Endothelial cell of umbilical vein (primary cell): ENCODE measurements around the gene CAPG. TPM values are rescaled to one million over a fixed set of nuclear protein-coding genes. Genes with fewer than 3 reads are reported as not detected.

Experiments
- BruUV-seq: library from RNA; stranded (reverse); fragments of 400-500 nt; replicated peaks from 2 replicates; lab custom pipeline; 2021; lab: Mats Ljungman, UMichigan
- CTCF ChIA-PET: fragments of 300-600, 350-600 bp; sonication (Branson Sonifier 250); formaldehyde crosslinking; loops from one replicate; lab custom pipeline; 2021; ENCODE audit warnings: antibody characterized with exemption, inconsistent platforms; lab: Charles Lee
- POLR2A ChIA-PET: fragments of 300-600, 350-600 bp; sonication (Branson Sonifier 250); formaldehyde crosslinking; loops from one replicate; lab custom pipeline; 2021; ENCODE audit warnings: antibody characterized with exemption, inconsistent platforms; lab: Charles Lee
- DNase-seq: peaks from one replicate; pipeline ENCODE4 v3.0.0-alpha.2; 2011; ENCODE audit warnings: low read depth, low spot score
- FAIRE-seq: peaks from 2 replicates; lab custom pipeline; 2011; peaks lifted over from hg19 to GRCh38; lab: Jason Lieb, UNC
- H2AFZ ChIP-seq: 2 replicates; pipeline ENCODE4 v1.6.0; 2012; ENCODE audit warnings: low read depth, low read length, control low read depth, inconsistent platforms
- H3K27ac ChIP-seq: 2 replicates; pipeline ENCODE4 v1.5.1; 2011; ENCODE audit warnings: low read depth, mild to moderate bottlenecking, control low read depth, low read length, moderate library complexity; ENCODE audit not compliant: insufficient read depth
- H3K27me3 ChIP-seq, 2 experiments: 2 replicates each; pipeline versions ENCODE4 v1.6.0 to v1.6.1; 2011; ENCODE audit warnings: low read length in 2 of 2, mixed read lengths in 1 of 2; ENCODE audit not compliant: control insufficient read depth in 2 of 2, insufficient read depth in 2 of 2
- H3K36me3 ChIP-seq, 2 experiments: 2 replicates in 1 of 2; 3 replicates in 1 of 2; pipeline ENCODE4 v1.5.1; 2011; ENCODE audit warnings: low read length in 2 of 2, mild to moderate bottlenecking in 1 of 2, moderate library complexity in 1 of 2; ENCODE audit not compliant: control insufficient read depth in 2 of 2, insufficient read depth in 2 of 2; ENCODE audit errors: extremely low read depth in 1 of 2
- H3K4me1 ChIP-seq: 3 replicates; pipeline ENCODE4 v1.5.1; 2011; ENCODE audit warnings: mild to moderate bottlenecking, low read length; ENCODE audit not compliant: control insufficient read depth, insufficient read depth; ENCODE audit errors: extremely low read depth
- H3K4me2 ChIP-seq: 2 replicates; pipeline ENCODE4 v1.6.1; 2011; ENCODE audit warnings: low read length, control low read depth, mixed read lengths; ENCODE audit not compliant: insufficient read depth
- H3K4me3 ChIP-seq, 3 experiments: fragments of 200-600 bp in 1 of 3; sonication (generic), shearing (Covaris generic) in 1 of 3; replicated peaks in 1 of 3; 2 replicates each; pipeline ENCODE4 v1.5.1; 2011 to 2016; ENCODE audit warnings: control low read depth in 3 of 3, low read length in 3 of 3, mild to moderate bottlenecking in 2 of 3, inconsistent platforms in 1 of 3, low read depth in 1 of 3, moderate library complexity in 1 of 3; ENCODE audit not compliant: insufficient read depth in 1 of 3
- H3K79me2 ChIP-seq: 2 replicates; pipeline ENCODE4 v1.6.0; 2012; ENCODE audit warnings: low read length, inconsistent platforms; ENCODE audit not compliant: control insufficient read depth, insufficient read depth
- H3K9ac ChIP-seq: replicated peaks from 2 replicates; pipeline ENCODE3; 2011; ENCODE audit warnings: low read length, control low read depth; ENCODE audit not compliant: insufficient read depth; ENCODE audit errors: extremely low read depth
- H3K9me1 ChIP-seq: replicated peaks from 3 replicates; pipeline ENCODE4 v1.6.0; 2011; ENCODE audit warnings: mild to moderate bottlenecking, low read length; ENCODE audit not compliant: control insufficient read depth, insufficient read depth; ENCODE audit errors: extremely low read depth
- H3K9me3 ChIP-seq: replicated peaks from 2 replicates; pipeline ENCODE4 v1.5.1; 2012; ENCODE audit warnings: low read length, inconsistent platforms; ENCODE audit not compliant: control insufficient read depth, insufficient read depth
- H4K20me1 ChIP-seq: replicated peaks from 2 replicates; pipeline ENCODE3; 2011; ENCODE audit warnings: mild to moderate bottlenecking, low read length; ENCODE audit not compliant: control insufficient read depth, insufficient read depth; ENCODE audit errors: extremely low read depth
- CTCF ChIP-seq, 2 donors: IDR thresholded peaks; 1 replicate in 1 of 2; 2 replicates in 1 of 2; pipeline ENCODE4 v1.5.1; 2011; ENCODE audit warnings: low read length in 2 of 2, mild to moderate bottlenecking in 2 of 2, moderate library complexity in 2 of 2, control low read depth in 1 of 2, inconsistent platforms in 1 of 2, low read depth in 1 of 2; ENCODE audit not compliant: insufficient read depth in 1 of 2; ENCODE audit errors: extremely low read depth in 1 of 2
- EZH2 ChIP-seq: IDR thresholded peaks from 2 replicates; pipeline ENCODE4 v1.6.1; 2012; ENCODE audit warnings: borderline replicate concordance, low read depth, mild to moderate bottlenecking, moderate library complexity, low read length, inconsistent platforms; ENCODE audit not compliant: severe bottlenecking
- GATA2 ChIP-seq: IDR thresholded peaks from 2 replicates; pipeline ENCODE4 v1.7.0; 2011; ENCODE audit warnings: low read depth, mild to moderate bottlenecking, moderate library complexity, mixed read lengths, low read length; ENCODE audit not compliant: insufficient read length, insufficient read depth
- POLR2A ChIP-seq: IDR thresholded peaks from 2 replicates; pipeline ENCODE4 v1.6.1; 2012; ENCODE audit warnings: low read depth, mild to moderate bottlenecking, control low read depth, low read length
- POLR2AphosphoS5 ChIP-seq: IDR thresholded peaks from 2 replicates; pipeline ENCODE4 v1.6.1; 2012; ENCODE audit warnings: low read depth, mild to moderate bottlenecking, control low read depth, low read length, moderate library complexity; ENCODE audit not compliant: insufficient read depth
- dilution Hi-C: fragments of 300-500 bp; cut with MboI; formaldehyde crosslinking; loops from one replicate; pipeline ENCODE4 v1.15.0; 2019; ENCODE audit warnings: low sequenced_read_pairs; ENCODE audit not compliant: extremely low pct_ligation_motif_present
- intact Hi-C: fragments of 100-400 bp; cut with micrococcal nuclease; formaldehyde crosslinking; loops from one replicate; pipeline ENCODE4 v1.10.0; 2022
- polyA plus RNA-seq, 4 experiments: library from polyadenylated mRNA; depleted of rRNA in 3 of 4; stranded (reverse) in 3 of 4; unstranded in 1 of 4; fragments of >200 nt; gene quantifications; 2 replicates each; pipeline versions ENCODE4 v1.2.1 to v1.2.3, GENCODE V29; 2011 to 2012; ENCODE audit warnings: missing spikeins in 1 of 4
- total RNA-seq: library from RNA; stranded (reverse); gene quantifications from 2 replicates; pipeline ENCODE4 v1.2.3, GENCODE V29; 2021
- TF ChIP-seq, protein P1 (sequence below): IDR thresholded peaks from 2 replicates; pipeline ENCODE4 v1.6.1; 2011; ENCODE audit not compliant: insufficient read depth, insufficient read length

CAPG gene
- total and polyA plus RNA-seq, 2 donors (not counting 3 experiments of a cell fraction or from before 2014, with no cell fraction given), result 107 to 115 TPM

- Histone ChIP-seq H3K27me3 (no peaks in the 10 kb centered on the region), H3K4me2 (no peak overlapping the region), H4K20me1 (no peaks in the 10 kb centered on the region), H3K79me2 (no peaks in the 10 kb centered on the region), H3K9ac (no peak overlapping the region), H3K27ac (no peak overlapping the region), H3K9me1 (no peaks in the 10 kb centered on the region), H3K4me3 (no peak overlapping the region), H3K9me3 (no peaks in the 10 kb centered on the region), H3K36me3 (peaks cover 2% of the 10 kb centered on the region in 2 experiments), H3K4me1 (no peaks in the 10 kb centered on the region), H2AFZ (no peak overlapping the region)
- POLR2A ChIA-PET, result no interaction called here
- FAIRE-seq (no peak), DNase-seq (no peak)
- intact Hi-C loops (no loop called here), dilution Hi-C loops (no loop called here)
- CTCF ChIA-PET, result no interaction called here
- no peak for TF ChIP-seq POLR2A
- TF ChIP-seq EZH2, result no peak
- no peak for TF ChIP-seq POLR2AphosphoS5
- no peak for TF ChIP-seq CTCF (IDR thresholded peaks at IDR 0.05; ENCODE audit: extremely low read depth in 1 of 2, insufficient read depth in 1 of 2, low read depth in 1 of 2, low read length in 2 of 2)
- TF ChIP-seq, protein P1, sequence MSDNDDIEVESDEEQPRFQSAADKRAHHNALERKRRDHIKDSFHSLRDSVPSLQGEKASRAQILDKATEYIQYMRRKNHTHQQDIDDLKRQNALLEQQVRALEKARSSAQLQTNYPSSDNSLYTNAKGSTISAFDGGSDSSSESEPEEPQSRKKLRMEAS, result no peak
- no peak for TF ChIP-seq GATA2
- BruUV-seq, result no TSS peak
Measured at GRCh38 chr2:85397925-85398331, 12.2 kb downstream of the CAPG start.
